ENCODE measurements around the gene SLC9B1.

Gene SLC9B1

DNA sequence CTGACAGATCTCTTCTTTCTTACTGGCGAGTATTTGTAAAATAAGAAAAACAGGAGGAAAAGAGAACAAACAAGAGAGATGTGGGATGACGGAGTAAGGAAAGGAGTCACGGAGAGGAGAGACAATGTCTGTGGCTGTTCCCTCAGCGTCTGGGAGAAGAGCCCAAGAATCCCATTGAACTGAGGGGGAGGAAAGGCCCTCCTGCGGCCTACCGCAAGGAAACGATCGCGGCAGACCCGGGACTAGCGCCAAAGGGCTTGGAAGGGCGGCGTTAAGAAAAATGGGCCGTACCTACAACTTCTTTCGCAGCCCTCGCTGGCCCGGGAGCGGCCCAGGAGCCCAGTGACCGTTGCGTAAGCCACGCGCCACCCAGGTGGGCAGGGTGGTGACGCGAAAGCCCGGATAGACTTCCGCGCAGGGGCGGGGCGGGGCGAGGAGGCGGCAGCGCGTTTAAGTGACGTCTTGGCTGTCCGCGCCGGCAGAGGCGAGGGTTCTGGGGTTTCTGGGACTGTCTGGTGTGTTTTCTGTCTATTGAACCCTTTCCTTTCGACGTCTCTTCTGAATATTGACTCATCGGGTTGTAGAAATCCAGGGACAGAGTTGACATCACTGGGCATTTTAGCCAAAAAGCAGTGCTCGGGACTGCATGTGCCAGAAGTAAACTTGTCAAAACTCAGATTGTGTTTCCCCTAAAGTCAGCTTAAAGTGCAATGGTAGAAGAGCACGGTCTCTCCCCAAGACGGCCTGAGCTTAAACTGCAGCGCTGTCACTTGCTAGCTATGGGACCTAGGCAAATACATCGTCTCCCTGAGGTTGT is at the start of gene SLC9B1 (continued):
- TF ChIP-seq ZNF701 (tag by site-specific recombination; IDR thresholded peaks at IDR 0.05) (no peak), ZNF274 (IDR thresholded peaks at IDR 0.05; ENCODE audit: low read length) (no peak), ZNF274 (tag by site-specific recombination; IDR thresholded peaks at IDR 0.05; ENCODE audit: borderline replicate concordance) (no peak), BCL11A (tag by site-specific recombination; IDR thresholded peaks at IDR 0.05; ENCODE audit: low read depth) (no peak), ZNF280D (tag by site-specific recombination; IDR thresholded peaks at IDR 0.05) (no peak), FEZF1 (tag by site-specific recombination; IDR thresholded peaks at IDR 0.05) (no peak), ZNF121 (tag by site-specific recombination; IDR thresholded peaks at IDR 0.05) (no peak), ZBTB7A (tag by site-specific recombination; IDR thresholded peaks at IDR 0.05; ENCODE audit: low read depth) (no peak), ZNF398 (tag by site-specific recombination; IDR thresholded peaks at IDR 0.05) (no peak), ZNF692 (tag by site-specific recombination; IDR thresholded peaks at IDR 0.05) (0 out of 2 replicates have a peak, but pooled peaks have one; percentile 17), KLF10 (tag by site-specific recombination; IDR thresholded peaks at IDR 0.05) (no peak), ZNF423 (tag by site-specific recombination; IDR thresholded peaks at IDR 0.05) (no peak; the same call in 1 of the 2 replicates), SP2 (tag by site-specific recombination; IDR thresholded peaks at IDR 0.05) (peak; percentile 83), ZBTB17 (tag by site-specific recombination; IDR thresholded peaks at IDR 0.05) (peak; percentile 61), GLIS1 (tag by site-specific recombination; IDR thresholded peaks at IDR 0.05) (peak; percentile 84), HOXA7 (CRISPR knock-in tag; IDR thresholded peaks at IDR 0.05; ENCODE audit: borderline replicate concordance) (no peak), ATF2 (tag by site-specific recombination; IDR thresholded peaks at IDR 0.05; ENCODE audit: low read depth) (peak; percentile 59; the same call in 1 of the 2 replicates)
- TF ChIP-seq, protein P1, sequence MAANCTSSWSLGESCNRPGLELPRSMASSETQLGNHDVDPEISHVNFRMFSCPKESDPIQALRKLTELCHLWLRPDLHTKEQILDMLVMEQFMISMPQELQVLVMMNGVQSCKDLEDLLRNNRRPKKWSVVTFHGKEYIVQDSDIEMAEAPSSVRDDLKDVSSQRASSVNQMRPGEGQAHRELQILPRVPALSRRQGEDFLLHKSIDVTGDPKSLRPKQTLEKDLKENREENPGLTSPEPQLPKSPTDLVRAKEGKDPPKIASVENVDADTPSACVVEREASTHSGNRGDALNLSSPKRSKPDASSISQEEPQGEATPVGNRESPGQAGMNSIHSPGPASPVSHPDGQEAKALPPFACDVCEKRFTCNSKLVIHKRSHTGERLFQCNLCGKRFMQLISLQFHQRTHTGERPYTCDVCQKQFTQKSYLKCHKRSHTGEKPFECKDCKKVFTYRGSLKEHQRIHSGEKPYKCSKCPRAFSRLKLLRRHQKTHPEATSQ (tag by site-specific recombination; IDR thresholded peaks at IDR 0.05): no peak
- TF ChIP-seq, protein P2, sequence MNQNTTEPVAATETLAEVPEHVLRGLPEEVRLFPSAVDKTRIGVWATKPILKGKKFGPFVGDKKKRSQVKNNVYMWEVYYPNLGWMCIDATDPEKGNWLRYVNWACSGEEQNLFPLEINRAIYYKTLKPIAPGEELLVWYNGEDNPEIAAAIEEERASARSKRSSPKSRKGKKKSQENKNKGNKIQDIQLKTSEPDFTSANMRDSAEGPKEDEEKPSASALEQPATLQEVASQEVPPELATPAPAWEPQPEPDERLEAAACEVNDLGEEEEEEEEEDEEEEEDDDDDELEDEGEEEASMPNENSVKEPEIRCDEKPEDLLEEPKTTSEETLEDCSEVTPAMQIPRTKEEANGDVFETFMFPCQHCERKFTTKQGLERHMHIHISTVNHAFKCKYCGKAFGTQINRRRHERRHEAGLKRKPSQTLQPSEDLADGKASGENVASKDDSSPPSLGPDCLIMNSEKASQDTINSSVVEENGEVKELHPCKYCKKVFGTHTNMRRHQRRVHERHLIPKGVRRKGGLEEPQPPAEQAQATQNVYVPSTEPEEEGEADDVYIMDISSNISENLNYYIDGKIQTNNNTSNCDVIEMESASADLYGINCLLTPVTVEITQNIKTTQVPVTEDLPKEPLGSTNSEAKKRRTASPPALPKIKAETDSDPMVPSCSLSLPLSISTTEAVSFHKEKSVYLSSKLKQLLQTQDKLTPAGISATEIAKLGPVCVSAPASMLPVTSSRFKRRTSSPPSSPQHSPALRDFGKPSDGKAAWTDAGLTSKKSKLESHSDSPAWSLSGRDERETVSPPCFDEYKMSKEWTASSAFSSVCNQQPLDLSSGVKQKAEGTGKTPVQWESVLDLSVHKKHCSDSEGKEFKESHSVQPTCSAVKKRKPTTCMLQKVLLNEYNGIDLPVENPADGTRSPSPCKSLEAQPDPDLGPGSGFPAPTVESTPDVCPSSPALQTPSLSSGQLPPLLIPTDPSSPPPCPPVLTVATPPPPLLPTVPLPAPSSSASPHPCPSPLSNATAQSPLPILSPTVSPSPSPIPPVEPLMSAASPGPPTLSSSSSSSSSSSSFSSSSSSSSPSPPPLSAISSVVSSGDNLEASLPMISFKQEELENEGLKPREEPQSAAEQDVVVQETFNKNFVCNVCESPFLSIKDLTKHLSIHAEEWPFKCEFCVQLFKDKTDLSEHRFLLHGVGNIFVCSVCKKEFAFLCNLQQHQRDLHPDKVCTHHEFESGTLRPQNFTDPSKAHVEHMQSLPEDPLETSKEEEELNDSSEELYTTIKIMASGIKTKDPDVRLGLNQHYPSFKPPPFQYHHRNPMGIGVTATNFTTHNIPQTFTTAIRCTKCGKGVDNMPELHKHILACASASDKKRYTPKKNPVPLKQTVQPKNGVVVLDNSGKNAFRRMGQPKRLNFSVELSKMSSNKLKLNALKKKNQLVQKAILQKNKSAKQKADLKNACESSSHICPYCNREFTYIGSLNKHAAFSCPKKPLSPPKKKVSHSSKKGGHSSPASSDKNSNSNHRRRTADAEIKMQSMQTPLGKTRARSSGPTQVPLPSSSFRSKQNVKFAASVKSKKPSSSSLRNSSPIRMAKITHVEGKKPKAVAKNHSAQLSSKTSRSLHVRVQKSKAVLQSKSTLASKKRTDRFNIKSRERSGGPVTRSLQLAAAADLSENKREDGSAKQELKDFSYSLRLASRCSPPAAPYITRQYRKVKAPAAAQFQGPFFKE (tag by site-specific recombination; IDR thresholded peaks at IDR 0.05; ENCODE audit: borderline replicate concordance): no peak
- TF ChIP-seq, protein P3, sequence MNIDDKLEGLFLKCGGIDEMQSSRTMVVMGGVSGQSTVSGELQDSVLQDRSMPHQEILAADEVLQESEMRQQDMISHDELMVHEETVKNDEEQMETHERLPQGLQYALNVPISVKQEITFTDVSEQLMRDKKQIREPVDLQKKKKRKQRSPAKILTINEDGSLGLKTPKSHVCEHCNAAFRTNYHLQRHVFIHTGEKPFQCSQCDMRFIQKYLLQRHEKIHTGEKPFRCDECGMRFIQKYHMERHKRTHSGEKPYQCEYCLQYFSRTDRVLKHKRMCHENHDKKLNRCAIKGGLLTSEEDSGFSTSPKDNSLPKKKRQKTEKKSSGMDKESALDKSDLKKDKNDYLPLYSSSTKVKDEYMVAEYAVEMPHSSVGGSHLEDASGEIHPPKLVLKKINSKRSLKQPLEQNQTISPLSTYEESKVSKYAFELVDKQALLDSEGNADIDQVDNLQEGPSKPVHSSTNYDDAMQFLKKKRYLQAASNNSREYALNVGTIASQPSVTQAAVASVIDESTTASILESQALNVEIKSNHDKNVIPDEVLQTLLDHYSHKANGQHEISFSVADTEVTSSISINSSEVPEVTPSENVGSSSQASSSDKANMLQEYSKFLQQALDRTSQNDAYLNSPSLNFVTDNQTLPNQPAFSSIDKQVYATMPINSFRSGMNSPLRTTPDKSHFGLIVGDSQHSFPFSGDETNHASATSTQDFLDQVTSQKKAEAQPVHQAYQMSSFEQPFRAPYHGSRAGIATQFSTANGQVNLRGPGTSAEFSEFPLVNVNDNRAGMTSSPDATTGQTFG (tag by site-specific recombination; IDR thresholded peaks at IDR 0.05; ENCODE audit: borderline replicate concordance): no peak

Measured in HEK293 (cell line).